ENCODE measurements around the gene SIKE1.

- TF ChIP-seq, protein P1, sequence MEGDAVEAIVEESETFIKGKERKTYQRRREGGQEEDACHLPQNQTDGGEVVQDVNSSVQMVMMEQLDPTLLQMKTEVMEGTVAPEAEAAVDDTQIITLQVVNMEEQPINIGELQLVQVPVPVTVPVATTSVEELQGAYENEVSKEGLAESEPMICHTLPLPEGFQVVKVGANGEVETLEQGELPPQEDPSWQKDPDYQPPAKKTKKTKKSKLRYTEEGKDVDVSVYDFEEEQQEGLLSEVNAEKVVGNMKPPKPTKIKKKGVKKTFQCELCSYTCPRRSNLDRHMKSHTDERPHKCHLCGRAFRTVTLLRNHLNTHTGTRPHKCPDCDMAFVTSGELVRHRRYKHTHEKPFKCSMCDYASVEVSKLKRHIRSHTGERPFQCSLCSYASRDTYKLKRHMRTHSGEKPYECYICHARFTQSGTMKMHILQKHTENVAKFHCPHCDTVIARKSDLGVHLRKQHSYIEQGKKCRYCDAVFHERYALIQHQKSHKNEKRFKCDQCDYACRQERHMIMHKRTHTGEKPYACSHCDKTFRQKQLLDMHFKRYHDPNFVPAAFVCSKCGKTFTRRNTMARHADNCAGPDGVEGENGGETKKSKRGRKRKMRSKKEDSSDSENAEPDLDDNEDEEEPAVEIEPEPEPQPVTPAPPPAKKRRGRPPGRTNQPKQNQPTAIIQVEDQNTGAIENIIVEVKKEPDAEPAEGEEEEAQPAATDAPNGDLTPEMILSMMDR (IDR thresholded peaks at IDR 0.05; ENCODE audit: poor library complexity): no peak
- TF ChIP-seq EZH2 (IDR thresholded peaks at IDR 0.05; ENCODE audit: borderline replicate concordance): no peak
These were observed 27.3 kb downstream of the SIKE1 start for GRCh38 chr1:114753143-114753542.

Data from hepatocyte (in vitro differentiated cells).